Kidney tubule cell (primary cell): Measurements from ENCODE around the gene C19orf25.

Experiments used
- DNase-seq: peaks from one replicate; pipeline ENCODE4 v3.0.0-alpha.2; 2018; ENCODE audit warnings: low spot score

The C19orf25 gene

DNA sequence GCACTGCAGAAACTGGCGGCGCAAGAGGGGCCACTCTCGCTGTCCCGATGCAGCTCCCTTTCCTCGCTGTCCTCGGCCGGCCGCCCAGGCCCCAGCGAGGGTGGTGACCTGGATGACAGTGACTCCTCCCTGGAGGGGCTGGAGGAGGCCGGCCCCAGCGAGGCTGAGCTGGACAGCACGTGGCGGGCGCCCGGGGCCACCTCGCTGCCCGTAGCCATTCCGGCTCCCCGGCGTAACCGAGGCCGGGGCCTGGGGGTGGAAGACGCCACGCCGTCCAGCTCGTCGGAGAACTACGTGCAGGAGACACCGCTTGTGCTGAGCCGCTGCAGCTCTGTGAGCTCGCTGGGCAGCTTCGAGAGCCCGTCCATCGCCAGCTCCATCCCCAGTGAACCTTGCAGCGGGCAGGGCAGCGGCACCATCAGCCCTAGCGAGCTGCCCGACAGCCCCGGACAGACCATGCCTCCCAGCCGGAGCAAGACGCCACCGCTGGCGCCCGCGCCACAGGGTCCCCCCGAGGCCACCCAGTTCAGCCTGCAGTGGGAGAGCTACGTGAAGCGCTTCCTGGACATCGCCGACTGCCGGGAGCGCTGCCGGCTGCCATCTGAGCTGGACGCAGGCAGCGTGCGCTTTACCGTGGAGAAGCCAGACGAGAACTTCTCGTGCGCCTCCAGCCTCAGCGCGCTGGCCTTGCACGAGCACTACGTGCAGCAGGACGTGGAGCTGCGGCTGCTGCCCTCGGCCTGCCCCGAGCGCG is 12.4 kb downstream of the C19orf25 start:
- no peak for DNase-seq

DNA sequence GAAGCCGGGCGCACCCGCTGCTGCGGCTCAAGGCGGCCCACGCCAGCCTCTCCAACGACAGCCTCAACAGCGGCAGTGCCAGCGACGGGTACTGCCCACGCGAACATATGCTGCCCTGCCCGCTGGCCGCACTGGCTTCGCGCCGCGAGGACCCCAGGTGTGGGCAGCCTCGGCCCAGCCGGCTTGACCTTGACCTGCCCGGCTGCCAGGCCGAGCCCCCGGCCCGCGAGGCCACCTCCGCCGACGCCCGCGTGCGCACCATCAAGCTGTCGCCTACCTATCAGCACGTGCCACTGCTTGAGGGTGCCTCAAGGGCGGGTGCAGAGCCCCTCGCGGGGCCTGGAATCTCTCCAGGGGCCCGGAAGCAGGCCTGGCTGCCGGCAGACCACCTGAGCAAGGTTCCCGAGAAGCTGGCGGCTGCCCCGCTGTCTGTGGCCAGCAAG is 13.0 kb downstream of the C19orf25 start:
- no peak for DNase-seq

DNA sequence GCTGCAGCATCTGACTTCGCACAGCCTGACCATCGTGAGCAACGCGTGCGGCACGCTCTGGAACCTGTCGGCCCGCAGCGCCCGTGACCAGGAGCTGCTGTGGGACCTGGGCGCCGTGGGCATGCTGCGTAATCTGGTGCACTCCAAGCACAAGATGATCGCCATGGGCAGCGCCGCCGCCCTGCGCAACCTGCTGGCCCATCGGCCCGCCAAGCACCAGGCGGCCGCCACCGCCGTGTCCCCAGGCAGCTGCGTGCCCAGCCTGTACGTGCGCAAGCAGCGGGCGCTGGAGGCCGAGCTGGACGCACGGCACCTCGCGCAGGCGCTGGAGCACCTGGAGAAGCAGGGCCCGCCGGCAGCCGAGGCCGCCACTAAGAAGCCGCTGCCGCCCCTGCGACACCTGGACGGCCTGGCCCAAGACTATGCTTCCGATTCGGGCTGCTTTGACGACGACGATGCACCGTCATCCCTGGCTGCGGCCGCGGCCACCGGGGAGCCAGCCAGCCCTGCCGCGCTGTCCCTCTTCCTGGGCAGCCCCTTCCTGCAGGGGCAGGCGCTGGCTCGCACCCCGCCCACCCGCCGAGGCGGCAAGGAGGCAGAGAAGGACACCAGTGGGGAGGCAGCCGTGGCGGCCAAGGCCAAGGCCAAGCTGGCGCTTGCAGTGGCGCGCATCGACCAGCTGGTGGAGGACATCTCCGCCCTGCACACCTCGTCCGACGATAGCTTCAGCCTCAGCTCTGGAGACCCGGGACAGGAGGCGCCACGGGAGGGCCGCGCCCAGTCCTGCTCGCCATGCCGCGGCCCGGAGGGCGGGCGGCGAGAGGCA is 13.6 kb downstream of the C19orf25 start:
- DNase-seq = peak; percentile 67

DNA sequence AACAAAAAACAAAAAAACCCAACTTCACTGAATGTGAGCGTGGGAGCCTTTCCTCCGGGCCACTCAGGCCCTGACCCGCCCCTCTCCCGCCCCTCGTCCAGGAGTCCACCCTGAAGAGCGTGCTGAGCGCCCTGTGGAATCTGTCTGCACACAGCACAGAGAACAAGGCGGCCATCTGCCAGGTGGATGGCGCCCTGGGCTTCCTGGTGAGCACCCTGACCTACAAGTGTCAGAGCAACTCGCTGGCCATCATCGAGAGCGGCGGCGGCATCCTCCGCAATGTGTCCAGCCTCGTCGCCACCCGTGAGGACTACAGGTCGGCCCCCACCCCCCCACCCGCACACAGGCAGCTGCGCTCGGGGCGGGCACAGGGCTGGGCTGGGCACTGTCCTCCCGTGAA is 17.2 kb downstream of the C19orf25 start:
- DNase-seq = no peak

DNA sequence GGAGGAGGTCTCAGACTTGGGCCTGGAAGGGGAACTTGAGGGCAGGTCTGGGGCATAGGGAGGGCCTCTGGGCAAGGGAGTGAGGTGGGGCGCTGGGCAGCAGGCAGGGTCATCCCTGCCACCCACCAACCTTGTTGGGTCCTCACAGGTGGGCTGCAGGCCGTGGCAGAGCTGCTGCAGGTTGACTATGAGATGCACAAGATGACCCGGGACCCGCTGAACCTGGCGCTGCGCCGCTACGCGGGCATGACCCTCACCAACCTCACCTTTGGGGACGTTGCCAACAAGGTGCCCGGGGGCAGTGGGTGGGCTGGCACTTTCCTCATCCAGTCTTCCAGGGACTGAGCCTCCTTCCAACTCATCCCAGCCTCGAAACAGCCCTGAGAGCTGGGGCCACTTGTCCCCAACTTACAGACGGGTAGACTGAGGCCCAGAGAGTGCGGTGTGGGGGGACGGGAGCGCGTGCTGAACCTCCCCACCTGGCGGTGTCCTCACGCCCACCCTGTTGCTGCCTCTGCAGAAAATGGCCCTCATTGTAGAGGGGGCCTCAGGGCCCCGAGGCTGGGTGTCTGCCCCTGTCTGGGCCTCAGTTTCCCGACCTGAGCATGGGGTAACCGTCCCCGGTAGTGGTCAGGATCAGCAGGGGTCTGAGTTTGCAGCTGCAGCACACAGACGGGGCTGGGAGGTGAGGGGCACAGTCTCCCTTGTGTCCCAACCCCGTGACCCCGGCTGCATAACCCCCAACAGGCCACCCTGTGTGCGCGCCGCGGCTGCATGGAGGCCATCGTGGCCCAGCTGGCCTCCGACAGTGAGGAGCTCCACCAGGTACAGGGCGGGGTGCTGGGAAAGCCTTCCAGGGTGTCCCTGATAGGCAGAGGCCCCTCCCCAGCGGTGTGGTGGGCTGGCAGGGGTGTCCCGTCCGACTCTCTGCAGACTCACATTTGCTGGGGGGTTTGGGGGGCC is 18.7 kb downstream of the C19orf25 start:
- DNase-seq = no peak

DNA sequence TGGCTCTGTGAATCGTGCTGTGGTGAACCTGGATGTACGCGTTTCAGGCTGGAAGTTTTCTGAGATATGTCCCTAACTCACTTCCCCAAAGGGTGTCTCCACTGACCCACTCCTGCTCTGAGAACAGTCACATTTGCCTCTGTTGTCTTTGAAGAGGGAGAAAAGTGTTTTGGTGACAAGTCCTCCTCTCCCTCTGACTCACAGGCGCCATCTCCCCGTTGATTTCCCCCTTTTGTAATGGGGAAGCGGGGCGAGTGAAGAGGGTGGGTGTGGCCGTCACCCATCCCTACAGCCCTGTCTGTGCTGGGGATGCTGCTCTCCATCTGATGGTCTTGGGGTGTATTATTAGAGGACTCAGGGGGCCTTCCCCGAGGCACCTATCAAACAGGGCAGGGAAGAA is 19.5 kb downstream of the C19orf25 start:
- no peak for DNase-seq

DNA sequence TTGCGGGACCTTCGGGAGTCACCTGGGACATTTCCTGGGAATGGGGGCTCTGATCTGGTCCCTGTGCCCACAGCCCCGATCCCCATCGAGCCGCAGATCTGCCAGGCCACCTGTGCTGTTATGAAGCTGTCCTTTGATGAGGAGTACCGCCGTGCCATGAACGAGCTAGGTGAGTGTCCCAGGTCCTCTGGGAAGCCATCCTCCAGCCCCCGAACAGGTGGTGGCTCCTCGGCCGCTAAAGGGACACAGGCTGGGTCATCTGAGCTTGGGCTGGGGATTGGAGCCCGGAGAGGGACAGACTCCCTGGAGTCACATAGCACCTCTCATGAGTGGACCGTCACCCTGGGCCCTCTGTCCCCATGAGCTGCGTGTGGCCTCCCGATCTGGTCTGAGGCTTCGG is 21.1 kb downstream of the C19orf25 start:
- DNase-seq = no peak

DNA sequence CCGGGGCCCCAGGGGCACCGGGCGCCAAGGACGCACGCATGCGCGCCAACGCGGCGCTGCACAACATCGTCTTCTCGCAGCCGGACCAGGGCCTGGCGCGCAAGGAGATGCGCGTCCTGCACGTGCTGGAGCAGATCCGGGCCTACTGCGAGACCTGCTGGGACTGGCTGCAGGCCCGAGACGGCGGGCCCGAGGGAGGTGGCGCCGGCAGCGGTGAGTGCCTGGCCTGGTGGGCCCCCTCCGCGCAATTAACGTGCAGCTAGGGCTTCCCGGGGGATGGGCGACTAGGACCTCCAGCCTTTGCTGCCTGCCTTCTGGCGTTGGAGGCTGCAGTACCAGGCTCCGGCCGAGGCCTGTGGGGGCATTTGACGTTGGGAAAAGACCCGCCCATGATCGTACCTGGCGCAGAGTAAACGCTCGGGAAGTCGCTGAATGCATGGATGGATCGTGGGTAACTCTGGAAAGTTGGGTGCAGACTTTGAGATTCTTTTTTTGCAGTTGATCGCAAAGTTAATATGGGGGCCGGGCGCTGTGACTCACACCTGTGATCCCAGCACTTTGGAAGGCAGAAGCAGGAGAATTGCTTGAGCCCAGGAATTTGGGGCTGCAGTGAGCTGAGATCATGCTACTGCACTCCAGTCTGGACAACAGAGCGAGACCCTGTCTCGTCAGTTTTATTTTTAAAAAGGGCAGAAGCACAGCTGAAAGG is 21.8 kb downstream of the C19orf25 start:
- DNase-seq = no peak

DNA sequence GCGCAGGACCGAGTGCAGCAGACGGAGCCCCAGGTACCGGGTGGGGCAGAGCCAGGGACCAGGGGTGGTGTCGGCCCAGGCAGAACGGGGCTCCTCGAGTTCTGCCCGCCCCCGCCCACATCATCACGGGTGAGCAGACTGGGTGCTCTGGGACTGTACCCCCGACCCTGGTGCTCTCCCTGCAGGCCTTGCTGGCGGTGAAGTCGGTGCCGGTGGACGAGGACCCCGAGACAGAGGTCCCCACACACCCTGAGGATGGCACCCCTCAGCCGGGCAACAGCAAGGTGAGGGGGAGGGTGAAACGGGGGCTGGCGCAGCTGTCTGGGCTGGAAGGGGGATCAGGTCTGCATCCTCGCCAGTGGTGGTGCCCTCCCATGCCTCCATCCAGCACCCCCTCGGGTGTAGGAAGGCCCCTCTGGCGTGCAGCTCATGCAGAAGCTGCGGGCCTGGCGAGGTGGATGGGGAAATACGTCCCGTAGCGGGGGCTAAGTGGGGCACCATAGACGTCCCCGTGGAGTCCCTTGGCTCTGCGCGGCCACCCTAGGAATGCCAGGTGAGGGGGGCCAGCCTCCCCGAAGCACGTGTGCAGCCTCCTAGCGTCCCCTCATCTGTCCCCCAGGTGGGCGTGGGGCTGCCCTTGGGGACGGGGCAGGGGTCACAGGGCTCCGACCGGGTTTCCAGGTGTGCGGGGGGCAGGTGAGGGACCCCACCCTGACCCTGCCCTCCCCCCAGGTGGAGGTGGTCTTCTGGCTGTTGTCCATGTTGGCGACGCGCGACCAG is 22.7 kb downstream of the C19orf25 start:
- no peak for DNase-seq

DNA sequence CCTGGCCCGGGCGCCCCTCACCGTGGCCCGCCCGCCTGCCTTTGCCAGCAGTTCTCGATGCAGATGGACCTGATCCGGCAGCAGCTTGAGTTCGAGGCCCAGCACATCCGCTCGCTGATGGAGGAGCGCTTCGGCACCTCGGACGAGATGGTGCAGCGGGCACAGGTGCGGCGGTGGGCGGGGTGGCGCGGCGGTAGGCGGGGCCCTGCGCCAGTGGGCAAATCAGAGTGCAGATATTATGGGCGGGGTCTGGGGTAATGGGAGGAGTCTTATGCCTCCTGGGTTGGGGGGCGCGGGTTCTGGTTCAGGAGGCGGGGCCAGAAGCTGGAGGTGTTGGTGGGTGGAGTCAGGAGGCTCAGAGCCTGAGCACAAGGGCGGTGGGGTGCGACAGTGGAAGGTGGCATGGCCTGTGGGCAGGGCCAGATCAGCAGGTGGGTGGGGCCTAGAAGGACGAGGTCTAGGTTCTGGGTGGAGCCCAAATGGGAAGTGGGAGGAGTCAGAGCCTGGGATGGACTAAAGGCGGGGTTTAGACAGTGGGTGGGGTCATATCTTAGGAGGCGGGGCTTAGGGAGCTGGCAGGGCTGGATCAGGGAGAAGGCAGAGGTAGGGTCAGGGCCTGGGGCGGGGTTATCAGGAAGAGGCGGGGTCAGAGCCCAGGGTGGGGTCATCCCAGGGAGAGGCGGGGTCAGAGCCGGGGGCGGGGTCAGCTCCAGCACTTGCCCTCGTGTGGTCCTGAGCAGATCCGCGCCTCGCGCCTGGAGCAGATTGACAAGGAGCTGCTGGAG is 23.5 kb downstream of the C19orf25 start:
- peak; percentile 72 for DNase-seq

DNA sequence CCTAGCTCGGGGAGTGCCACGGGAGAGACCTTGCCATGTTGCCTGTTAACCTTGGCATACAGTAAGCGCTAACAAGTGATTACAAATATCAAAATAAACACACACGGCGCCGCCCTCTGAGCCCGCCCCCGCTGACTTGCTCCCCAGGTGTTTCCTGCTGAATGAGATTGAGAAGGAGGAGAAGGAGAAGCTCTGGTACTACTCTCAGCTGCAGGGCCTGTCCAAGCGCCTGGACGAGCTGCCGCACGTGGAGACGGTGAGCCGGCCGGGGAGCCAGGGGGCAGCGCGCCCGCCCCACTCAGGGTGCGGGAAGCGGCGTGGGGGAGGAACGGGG is 24.0 kb downstream of the C19orf25 start:
- DNase-seq = no peak

DNA sequence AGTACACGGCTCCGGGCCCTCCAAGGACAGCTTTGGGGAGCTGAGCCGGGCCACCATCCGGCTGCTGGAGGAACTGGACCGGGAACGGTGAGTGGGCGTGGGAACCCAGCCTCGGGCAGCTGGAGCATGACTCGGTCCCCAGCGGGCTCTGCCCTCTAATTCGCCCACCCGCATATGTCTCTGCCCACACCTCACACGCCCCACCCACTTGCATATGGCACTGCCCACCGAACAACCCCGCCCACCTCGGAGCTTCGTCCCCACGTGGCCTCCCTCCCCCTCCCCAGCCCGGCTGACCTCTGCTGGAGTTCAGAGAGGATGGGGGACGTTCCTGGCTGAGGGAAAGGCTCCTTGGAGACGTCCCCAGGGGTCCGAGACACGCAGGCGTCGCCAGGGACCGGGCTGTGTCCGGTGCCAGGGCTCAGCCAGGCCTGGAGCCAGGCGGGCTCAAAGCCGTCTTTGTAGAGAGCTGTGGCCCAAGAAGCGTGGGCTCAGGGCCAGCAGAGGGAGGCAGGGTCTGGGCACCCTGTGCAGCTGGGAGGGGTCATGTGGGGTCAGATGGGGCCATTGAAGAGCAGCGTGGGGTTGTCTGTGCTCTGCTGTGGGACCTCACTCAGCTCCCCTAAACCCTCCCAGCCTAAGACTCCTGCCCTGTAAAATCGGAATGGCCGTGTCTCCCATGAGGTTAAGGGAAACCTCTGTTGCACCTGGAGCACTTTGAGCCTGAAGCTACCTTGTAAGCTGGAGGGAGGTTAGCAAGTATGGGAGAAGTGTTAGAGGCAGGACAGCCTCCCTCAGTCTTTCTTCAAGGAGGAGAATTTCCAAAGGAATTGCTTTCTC is 25.3 kb downstream of the C19orf25 start:
- peak; percentile 37 for DNase-seq

DNA sequence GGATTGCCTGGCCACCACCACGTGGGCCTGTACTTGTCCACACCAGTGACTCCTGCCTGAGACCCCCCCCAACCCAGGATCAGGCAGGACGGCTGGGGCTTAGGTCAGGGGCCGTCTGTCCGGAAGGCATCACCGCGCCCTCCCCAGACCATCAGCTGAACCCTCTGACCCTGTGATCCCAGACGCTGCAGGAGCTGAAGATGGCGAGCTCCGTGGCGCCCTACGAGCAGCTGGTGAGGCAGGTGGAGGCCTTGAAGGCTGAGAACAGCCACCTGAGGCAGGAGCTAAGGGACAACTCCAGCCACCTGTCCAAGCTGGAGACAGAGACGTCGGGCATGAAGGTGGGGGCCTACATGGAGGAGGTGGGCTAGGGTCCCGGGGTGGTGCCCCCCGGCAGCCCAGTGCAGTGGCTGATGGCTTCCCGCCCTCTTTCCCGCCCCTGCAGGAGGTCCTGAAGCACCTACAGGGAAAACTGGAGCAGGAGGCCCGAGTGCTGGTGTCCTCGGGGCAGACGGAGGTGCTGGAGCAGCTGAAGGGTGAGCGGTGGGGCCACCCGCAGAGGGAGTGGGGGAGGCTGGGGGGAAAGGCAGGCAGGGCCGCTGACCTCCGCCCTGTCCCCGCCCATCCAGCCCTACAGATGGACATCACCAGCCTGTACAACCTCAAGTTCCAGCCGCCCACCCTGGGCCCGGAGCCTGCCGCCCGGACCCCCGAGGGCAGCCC is 26.1 kb downstream of the C19orf25 start:
- DNase-seq = no peak

DNA sequence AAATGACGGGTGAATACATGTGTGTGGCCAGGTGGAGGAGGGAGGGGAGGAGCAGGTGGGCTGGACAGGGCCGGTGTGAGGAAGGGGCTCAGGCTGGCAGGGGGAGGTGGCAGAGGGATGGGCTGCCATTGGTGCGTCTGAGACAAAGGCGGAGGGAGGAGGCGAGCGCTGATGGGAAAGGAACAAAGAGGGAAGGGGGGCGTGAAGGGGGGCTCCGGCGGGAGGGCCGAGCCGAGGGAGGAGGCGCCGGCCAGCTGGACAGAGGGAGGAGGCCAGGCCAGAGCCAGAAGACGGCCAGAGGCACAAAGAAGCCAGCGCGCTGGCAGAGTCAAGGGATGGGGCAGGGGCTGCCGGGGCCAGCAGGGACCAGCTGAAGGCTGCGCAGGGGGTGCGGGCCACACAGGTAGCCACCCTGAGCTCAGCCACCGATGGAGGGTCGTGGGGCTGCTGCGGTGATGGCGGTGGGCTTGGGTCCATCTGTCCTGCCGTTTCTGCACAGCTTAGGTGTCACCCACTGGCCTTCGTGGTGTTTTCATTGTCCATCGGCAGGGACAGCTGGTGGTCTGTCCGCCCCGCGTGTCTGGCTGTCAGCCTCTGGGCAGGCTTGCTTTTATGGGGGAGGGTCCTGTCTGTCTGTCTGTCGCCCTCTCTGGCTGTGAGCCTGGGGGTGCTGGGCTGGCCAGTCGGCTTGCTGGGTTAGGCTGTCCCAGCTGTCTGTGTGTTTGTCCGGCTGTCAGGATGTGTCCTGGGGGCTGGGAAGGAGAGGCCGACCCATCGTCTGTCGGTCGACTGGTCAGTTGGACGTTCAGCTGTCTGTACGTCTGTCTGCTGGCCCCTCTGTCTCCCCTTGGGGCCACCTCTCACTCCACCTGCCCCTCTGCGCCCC is 26.9 kb downstream of the C19orf25 start:
- DNase-seq = no peak

DNA sequence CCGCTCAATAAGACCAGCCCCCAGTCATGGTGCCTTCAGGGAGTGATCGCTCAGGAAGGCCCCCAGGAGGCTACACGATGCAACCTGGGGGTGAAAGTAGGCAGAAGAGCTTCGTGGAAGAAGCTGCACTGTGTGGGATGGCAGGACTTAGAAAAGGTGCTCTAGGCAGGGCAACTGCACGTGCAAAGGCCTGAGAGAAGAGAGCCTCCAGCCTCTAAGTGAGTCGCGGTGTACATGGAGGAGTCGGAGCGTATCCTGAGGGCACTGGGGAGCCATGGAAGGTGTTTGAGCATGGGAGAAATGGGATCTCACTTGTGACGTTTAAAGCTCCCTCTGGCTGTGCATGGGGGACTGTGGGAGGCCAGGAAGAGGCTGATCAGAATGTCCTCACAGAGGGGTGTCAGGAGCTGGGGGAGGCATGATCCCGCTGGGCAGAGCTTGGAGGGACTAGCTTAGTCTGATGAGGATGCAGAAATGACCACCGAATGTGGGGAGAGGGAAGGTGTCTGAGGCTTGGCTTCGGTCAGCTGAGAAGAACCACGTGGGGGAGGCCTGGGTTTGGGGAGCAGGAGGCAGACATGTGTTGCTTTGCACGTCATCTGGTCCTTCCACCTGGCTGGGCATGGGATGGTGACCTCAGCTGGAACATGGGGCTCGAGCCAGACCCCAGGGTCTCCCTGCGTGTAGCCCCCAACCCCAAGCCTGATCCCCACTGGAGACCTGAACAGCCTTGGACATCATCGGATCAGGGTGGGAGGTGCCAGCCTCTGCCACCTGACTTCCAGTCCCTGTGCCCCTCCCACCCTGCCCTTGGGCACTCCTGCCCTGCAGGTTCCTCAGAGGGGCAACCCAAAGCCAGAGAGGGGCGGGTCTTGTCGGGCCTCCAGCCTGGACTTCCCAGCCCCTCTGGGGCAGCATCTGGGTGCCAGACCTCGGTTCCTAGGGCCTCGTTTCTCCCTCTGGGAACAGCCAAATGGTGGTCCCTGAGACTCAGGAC is 28.0 kb downstream of the C19orf25 start:
- DNase-seq = no peak
